Caco-2 (cell line): Measurements from ENCODE around the gene FBXO31. TPM values are rescaled to one million over a fixed set of nuclear protein-coding genes. Genes with fewer than 3 reads are reported as not detected.

ENCODE experiments used
- BruUV-seq: library from RNA; stranded (reverse); fragments of 400-500 nt; replicated peaks from 2 replicates; lab custom pipeline; 2021; lab: Mats Ljungman, UMichigan
- CTCF ChIA-PET: fragments of 300-600 bp; sonication (Branson Sonifier 250); formaldehyde crosslinking; loops from one replicate; lab custom pipeline; 2022; ENCODE audit warnings: antibody characterized with exemption; lab: Charles Lee
- POLR2A ChIA-PET: fragments of 300-600 bp; sonication (Branson Sonifier 250); formaldehyde crosslinking; loops from one replicate; lab custom pipeline; 2022; ENCODE audit warnings: antibody characterized with exemption; lab: Charles Lee
- DNase-seq, 2 experiments: peaks; one replicate each; pipeline versions ENCODE4 v3.0.0 to v3.0.0-alpha.2; 2020 to 2022
- H3K27me3 ChIP-seq: replicated peaks from 2 replicates; pipeline ENCODE4 v1.6.0; 2011; ENCODE audit warnings: low read length; ENCODE audit not compliant: control insufficient read depth, insufficient read depth
- H3K36me3 ChIP-seq: 2 replicates; pipeline ENCODE4 v1.5.1; 2011; ENCODE audit warnings: low read length; ENCODE audit not compliant: control insufficient read depth, insufficient read depth
- H3K4me1 ChIP-seq: fragments of 250-450 bp; sonication (Bioruptor Pico); 2 replicates; pipeline ENCODE4 v1.5.1; 2020; ENCODE audit warnings: mild to moderate bottlenecking
- H3K4me3 ChIP-seq: 2 replicates; pipeline ENCODE4 v1.5.1; 2011; ENCODE audit warnings: low read depth, mild to moderate bottlenecking, control low read depth, low read length
- H3K9me3 ChIP-seq: fragments of 250-450 bp; sonication (Bioruptor Pico); 2 replicates; pipeline ENCODE4 v1.5.1; 2020; ENCODE audit warnings: mild to moderate bottlenecking, moderate library complexity
- H3K27ac Mint-ChIP-seq: one replicate; pipeline ENCODE4 v1.8.0; 2022; ENCODE audit warnings: mixed read lengths; ENCODE audit not compliant: unreplicated experiment
- H3K27me3 Mint-ChIP-seq: one replicate; pipeline ENCODE4 v1.8.0; 2022; ENCODE audit warnings: mixed read lengths; ENCODE audit not compliant: insufficient read depth, unreplicated experiment
- H3K36me3 Mint-ChIP-seq: one replicate; pipeline ENCODE4 v1.8.0; 2022; ENCODE audit warnings: mild to moderate bottlenecking, mixed read lengths; ENCODE audit not compliant: insufficient read depth, unreplicated experiment
- H3K4me1 Mint-ChIP-seq: one replicate; pipeline ENCODE4 v1.8.0; 2022; ENCODE audit warnings: low read depth, mixed read lengths; ENCODE audit not compliant: unreplicated experiment
- H3K4me3 Mint-ChIP-seq: one replicate; pipeline ENCODE4 v1.8.0; 2022; ENCODE audit warnings: mild to moderate bottlenecking, moderate library complexity, mixed read lengths; ENCODE audit not compliant: unreplicated experiment
- H3K9me3 Mint-ChIP-seq: one replicate; pipeline ENCODE4 v1.8.0; 2022; ENCODE audit warnings: mixed read lengths; ENCODE audit not compliant: unreplicated experiment
- intact Hi-C: fragments of 100-400 bp; cut with micrococcal nuclease; formaldehyde crosslinking; loops from one replicate; pipeline ENCODE4 v1.10.0; 2022; ENCODE audit not compliant: unreplicated experiment
- total RNA-seq: library from RNA; stranded (reverse); gene quantifications from 2 replicates; pipeline ENCODE4 v1.2.3, GENCODE V29; 2022
- TF ChIP-seq, protein P1 (sequence below), 2 experiments: fragments of 200-600 bp in 1 of 2; IDR thresholded peaks; 1 replicate in 1 of 2; 2 replicates in 1 of 2; pipeline versions ENCODE4 v1.5.1 to v1.8.0; 2011 to 2022; ENCODE audit warnings: antibody characterized with exemption in 1 of 2, control low read depth in 1 of 2, inconsistent platforms in 1 of 2, low read depth in 1 of 2, low read length in 1 of 2, mild to moderate bottlenecking in 1 of 2, moderate library complexity in 1 of 2; ENCODE audit not compliant: insufficient read depth in 1 of 2, severe bottlenecking in 1 of 2, unreplicated experiment in 1 of 2

FBXO31 gene
- total RNA-seq, 1 experiment from 2014 or later, result 55.6 TPM

DNA sequence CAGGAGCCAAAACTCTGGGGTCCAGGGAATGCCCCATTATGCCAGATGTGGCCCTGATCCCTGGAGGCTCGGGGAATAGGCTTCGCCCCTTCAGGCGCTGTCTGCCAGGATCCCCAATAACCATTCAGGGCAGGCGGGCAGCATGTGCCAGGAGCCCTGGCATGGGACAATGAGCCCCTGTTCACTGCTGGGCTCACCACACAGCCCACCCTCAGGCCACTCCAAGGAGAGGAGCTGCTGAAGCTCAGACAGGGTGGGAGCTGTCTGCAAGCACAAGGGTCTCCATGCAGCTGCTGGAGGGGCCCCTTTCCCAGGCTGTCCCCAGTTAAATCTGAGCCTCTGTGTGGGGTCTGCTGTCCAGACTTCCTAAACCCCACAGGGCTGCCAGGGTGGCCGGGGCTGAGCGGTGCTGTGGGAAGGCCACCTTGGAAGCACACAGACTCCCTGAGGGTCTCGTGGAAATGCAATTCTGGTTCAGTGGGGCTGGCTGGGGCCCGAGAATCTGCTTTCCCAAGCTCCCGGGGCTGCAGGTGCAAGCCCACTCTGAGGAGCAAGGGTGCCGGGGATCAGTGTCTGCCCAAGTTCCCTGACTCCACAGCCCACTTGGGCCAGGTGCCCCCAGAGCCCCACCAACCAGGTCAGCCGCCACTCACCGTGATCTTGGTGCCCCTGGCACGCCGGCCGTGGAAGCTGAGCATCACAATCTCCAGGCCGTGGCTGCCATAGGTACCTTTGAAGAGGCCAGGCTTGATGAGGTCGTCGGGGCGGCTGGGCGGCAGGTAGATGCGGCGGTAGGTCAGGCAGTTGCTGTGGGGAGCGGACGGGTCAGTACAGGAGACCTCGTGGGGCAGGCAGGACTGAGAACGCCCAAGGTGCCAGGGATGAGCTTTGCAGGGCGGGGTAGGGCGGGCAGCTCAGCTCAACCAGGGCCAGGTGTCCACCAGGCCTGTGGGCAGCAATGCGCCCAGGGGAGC, 48.6 kb downstream of the FBXO31 start:
- H3K4me3 Mint-ChIP-seq, result no peak overlapping the region
- CTCF ChIA-PET, result no interaction called here

DNA sequence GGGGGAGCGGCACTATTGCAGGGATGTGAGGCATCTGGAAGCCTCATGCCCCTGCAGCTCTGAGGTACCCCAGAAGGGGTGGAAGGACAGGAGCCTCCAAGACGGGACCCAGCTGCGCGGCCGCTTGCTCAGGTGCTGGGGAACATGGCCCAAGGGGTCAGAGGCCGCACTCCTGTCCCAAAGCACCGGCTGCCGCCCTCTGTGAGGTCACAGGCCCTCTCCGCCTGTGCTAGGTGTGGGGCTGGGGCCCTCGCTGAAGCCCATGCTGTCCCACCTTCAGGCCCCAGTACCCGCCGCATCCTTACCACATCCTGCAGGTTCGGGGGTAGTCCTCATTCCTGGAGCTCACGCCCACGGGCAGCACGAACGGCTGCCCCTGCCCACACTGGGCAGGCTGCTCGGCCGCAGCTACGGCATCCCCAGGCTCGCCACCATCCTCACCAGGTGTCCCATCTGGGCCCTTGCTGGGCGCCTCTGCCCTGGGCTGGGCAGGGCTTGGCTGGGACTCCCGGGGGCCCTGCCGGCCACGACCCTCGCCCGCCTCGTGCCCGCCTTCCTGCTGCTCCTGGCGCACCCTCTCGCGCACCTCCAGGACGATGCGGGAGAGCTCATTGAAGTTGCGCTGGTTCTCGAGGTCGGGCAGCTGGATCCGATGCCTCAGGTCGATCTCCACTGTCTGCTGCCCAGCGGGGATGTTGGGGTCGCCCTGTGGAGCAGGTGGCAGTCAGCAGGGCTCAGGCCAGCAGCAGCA, 49.8 kb downstream of the FBXO31 start:
- no TSS peak for BruUV-seq
- ChIA-PET POLR2A (no interaction called here), CTCF (interaction anchor here (0.5 kb wide), 1 partner anchor 167 kb away, joined by 5 read pairs; no protein-coding TSS in a partner anchor)
- H3K9me3 ChIP-seq, result no peaks in the 10 kb centered on the region
- H3K27me3 ChIP-seq, result no peaks in the 10 kb centered on the region
- Mint-ChIP-seq H3K4me3 (no peak overlapping the region), H3K9me3 (no peaks in the 10 kb centered on the region), H3K4me1 (no peaks in the 10 kb centered on the region), H3K27me3 (no peaks in the 10 kb centered on the region), H3K27ac (no peak overlapping the region), H3K36me3 (peaks cover 51% of the 10 kb centered on the region)
- intact Hi-C loops, result no loop called here
- TF ChIP-seq, protein P1, sequence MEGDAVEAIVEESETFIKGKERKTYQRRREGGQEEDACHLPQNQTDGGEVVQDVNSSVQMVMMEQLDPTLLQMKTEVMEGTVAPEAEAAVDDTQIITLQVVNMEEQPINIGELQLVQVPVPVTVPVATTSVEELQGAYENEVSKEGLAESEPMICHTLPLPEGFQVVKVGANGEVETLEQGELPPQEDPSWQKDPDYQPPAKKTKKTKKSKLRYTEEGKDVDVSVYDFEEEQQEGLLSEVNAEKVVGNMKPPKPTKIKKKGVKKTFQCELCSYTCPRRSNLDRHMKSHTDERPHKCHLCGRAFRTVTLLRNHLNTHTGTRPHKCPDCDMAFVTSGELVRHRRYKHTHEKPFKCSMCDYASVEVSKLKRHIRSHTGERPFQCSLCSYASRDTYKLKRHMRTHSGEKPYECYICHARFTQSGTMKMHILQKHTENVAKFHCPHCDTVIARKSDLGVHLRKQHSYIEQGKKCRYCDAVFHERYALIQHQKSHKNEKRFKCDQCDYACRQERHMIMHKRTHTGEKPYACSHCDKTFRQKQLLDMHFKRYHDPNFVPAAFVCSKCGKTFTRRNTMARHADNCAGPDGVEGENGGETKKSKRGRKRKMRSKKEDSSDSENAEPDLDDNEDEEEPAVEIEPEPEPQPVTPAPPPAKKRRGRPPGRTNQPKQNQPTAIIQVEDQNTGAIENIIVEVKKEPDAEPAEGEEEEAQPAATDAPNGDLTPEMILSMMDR (IDR thresholded peaks at IDR 0.05; ENCODE audit: insufficient read depth in 1 of 2, low read depth in 1 of 2, low read length in 1 of 2, severe bottlenecking in 1 of 2, unreplicated experiment in 1 of 2), result no peak
- no peak for DNase-seq
- H3K4me1 ChIP-seq, result no peaks in the 10 kb centered on the region
- no peak overlapping the region for H3K4me3 ChIP-seq
- H3K36me3 ChIP-seq, result peaks cover 11% of the 10 kb centered on the region

More for the DNA sequence above, 48.6 kb downstream of the FBXO31 start:
- no peak overlapping the region for H3K4me3 ChIP-seq
- Mint-ChIP-seq H3K36me3 (peaks cover 59% of the 10 kb centered on the region), H3K9me3 (no peaks in the 10 kb centered on the region), H3K27ac (no peak overlapping the region), H3K4me1 (no peaks in the 10 kb centered on the region), H3K27me3 (no peaks in the 10 kb centered on the region)
- H3K36me3 ChIP-seq, result peaks cover 11% of the 10 kb centered on the region
- no peaks in the 10 kb centered on the region for H3K4me1 ChIP-seq
- H3K27me3 ChIP-seq, result no peaks in the 10 kb centered on the region
- POLR2A ChIA-PET, result no interaction called here
- no peak for DNase-seq
- TF ChIP-seq, protein P1 (IDR thresholded peaks at IDR 0.05; ENCODE audit: insufficient read depth in 1 of 2, low read depth in 1 of 2, low read length in 1 of 2, severe bottlenecking in 1 of 2, unreplicated experiment in 1 of 2), result no peak
- no TSS peak for BruUV-seq
- H3K9me3 ChIP-seq, result no peaks in the 10 kb centered on the region
- intact Hi-C loops, result no loop called here

DNA sequence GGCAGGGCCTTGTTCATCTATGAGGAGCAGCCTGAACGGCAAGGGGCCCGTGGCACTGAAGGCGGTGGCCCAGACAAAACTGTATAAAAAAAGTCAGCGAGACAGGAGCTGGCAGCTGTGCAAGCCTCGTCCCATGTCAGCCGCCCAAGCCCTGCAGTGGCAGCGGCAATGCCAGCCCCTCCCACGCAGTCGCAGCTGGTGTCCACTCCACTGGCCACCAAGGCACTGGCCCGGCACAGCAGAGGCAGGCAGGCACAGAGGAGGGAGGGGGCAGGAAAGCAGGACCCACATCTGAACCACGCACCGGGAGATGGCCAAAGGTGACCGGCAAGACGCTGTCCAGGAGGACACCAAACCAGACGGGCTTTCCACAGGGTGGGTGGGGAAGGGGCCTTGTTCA, 50.5 kb downstream of the FBXO31 start:
- Mint-ChIP-seq H3K27me3 (no peaks in the 10 kb centered on the region), H3K4me1 (no peaks in the 10 kb centered on the region), H3K27ac (no peak overlapping the region), H3K9me3 (no peaks in the 10 kb centered on the region), H3K36me3 (peaks cover 48% of the 10 kb centered on the region), H3K4me3 (no peak overlapping the region)
- Histone ChIP-seq H3K4me3 (no peak overlapping the region), H3K9me3 (no peaks in the 10 kb centered on the region), H3K4me1 (no peaks in the 10 kb centered on the region), H3K27me3 (no peaks in the 10 kb centered on the region), H3K36me3 (peaks cover 12% of the 10 kb centered on the region)
- DNase-seq, result no peak
- intact Hi-C loops, result no loop called here
- TF ChIP-seq, protein P1 (IDR thresholded peaks at IDR 0.05; ENCODE audit: insufficient read depth in 1 of 2, low read depth in 1 of 2, low read length in 1 of 2, severe bottlenecking in 1 of 2, unreplicated experiment in 1 of 2), result no peak
- POLR2A ChIA-PET, result no interaction called here
- BruUV-seq, result no TSS peak
- CTCF ChIA-PET, result interaction anchor here (0.5 kb wide), 1 partner anchor 168 kb away, joined by 5 read pairs; no protein-coding TSS in a partner anchor
